Measurements from ENCODE around the gene PTF1A. TPM values are rescaled to one million over a fixed set of nuclear protein-coding genes. Genes with fewer than 3 reads are reported as not detected.

Gene PTF1A
- total and polyA plus RNA-seq, 4 donors: not detected

GRCh38 chr10:23189024-23189423 is 3.1 kb upstream of the PTF1A start:
- H3K9me3 ChIP-seq (ENCODE audit: control insufficient read depth in 4 of 4, low read length in 3 of 4): no peaks in the 10 kb centered on the region
- H3K4me3 ChIP-seq (ENCODE audit: low read depth in 1 of 3, low read length in 3 of 3): no peak overlapping the region
- H3K27ac ChIP-seq (ENCODE audit: low read depth in 1 of 2, low read length in 2 of 2): no peak overlapping the region
- H3K27me3 ChIP-seq (ENCODE audit: control insufficient read depth in 4 of 4, insufficient read depth in 4 of 4, low read length in 3 of 4): peaks cover 2 to 24% (median 3%) of the 10 kb centered on the region in 4 donors
- no peak for TF ChIP-seq CTCF (IDR thresholded peaks at IDR 0.05; ENCODE audit: low read depth, low read length, missing input control)
- peaks cover 7 to 18% (median 10%) of the 10 kb centered on the region in 4 donors for H3K4me1 ChIP-seq (ENCODE audit: control insufficient read depth in 4 of 4, insufficient read depth in 4 of 4, low read length in 3 of 4)
- H3K9ac ChIP-seq (ENCODE audit: low read depth in 1 of 2, low read length in 2 of 2): no peak overlapping the region
- DNase-seq (ENCODE audit: low spot score): no peak
- WGBS: 35% methylated on average over 5 of the region's 5 CpGs
- no peaks in the 10 kb centered on the region for H3K36me3 ChIP-seq (ENCODE audit: control insufficient read depth in 4 of 4, insufficient read depth in 3 of 4, low read depth in 1 of 4, low read length in 3 of 4)

- Histone ChIP-seq H3K9me3 (ENCODE audit: control insufficient read depth in 4 of 4, low read length in 3 of 4) (no peaks in the 10 kb centered on the region), H3K36me3 (ENCODE audit: control insufficient read depth in 4 of 4, insufficient read depth in 3 of 4, low read depth in 1 of 4, low read length in 3 of 4) (no peaks in the 10 kb centered on the region), H3K4me1 (ENCODE audit: control insufficient read depth in 4 of 4, insufficient read depth in 4 of 4, low read length in 3 of 4) (peaks cover 7 to 24% (median 11%) of the 10 kb centered on the region in 4 donors), H3K27me3 (ENCODE audit: control insufficient read depth in 4 of 4, insufficient read depth in 4 of 4, low read length in 3 of 4) (peaks cover 4 to 31% (median 7%) of the 10 kb centered on the region in 4 donors), H3K27ac (ENCODE audit: low read depth in 1 of 2, low read length in 2 of 2) (no peak overlapping the region), H3K4me3 (ENCODE audit: low read depth in 1 of 3, low read length in 3 of 3) (no peak overlapping the region), H3K9ac (ENCODE audit: low read depth in 1 of 2, low read length in 2 of 2) (no peak overlapping the region)
- DNase-seq (ENCODE audit: low spot score): no peak
- 4% methylated on average over 36 of the region's 36 CpGs for WGBS
- TF ChIP-seq EGR1 (IDR thresholded peaks at IDR 0.05; ENCODE audit: low read depth in 2 of 2) (no peak), RXRA (IDR thresholded peaks at IDR 0.05) (no peak), REST (IDR thresholded peaks at IDR 0.05) (no peak), YY1 (IDR thresholded peaks at IDR 0.05) (no peak), JUND (IDR thresholded peaks at IDR 0.05) (no peak), HNF4A (conservative IDR thresholded peaks at IDR 0.05) (no peak), RAD21 (IDR thresholded peaks at IDR 0.05) (no peak), ATF3 (IDR thresholded peaks at IDR 0.05) (no peak), SP1 (IDR thresholded peaks at IDR 0.05) (no peak), HNF4G (IDR thresholded peaks at IDR 0.05) (no peak), NR2F2 (IDR thresholded peaks at IDR 0.05) (no peak), CTCF (IDR thresholded peaks at IDR 0.05; ENCODE audit: low read depth, low read length, missing input control) (no peak), GABPA (IDR thresholded peaks at IDR 0.05 in 1 of 2, conservative IDR thresholded peaks at IDR 0.05 in 1 of 2) (no peak), MAX (IDR thresholded peaks at IDR 0.05) (no peak), ZBTB33 (IDR thresholded peaks at IDR 0.05) (no peak), TAF1 (conservative IDR thresholded peaks at IDR 0.05) (no peak), FOXA1 (IDR thresholded peaks at IDR 0.05) (no peak), FOXA2 (IDR thresholded peaks at IDR 0.05) (no peak)
Measured at GRCh38 chr10:23190872-23191763, 994 bp upstream of the PTF1A start.
